Stomach (tissue), 4 donors: ENCODE results near the gene TRIM38.

Experiments
- CTCF ChIP-seq, 7 experiments: fragments of 450-650 bp in 4 of 7; fragments of 200-600 bp in 3 of 7; sonication (generic) in 3 of 7; IDR thresholded peaks; one replicate each; pipeline ENCODE4 v1.5.1; 2016 to 2019; ENCODE audit warnings: antibody characterized with exemption in 7 of 7, control low read depth in 2 of 7, mild to moderate bottlenecking in 1 of 7
- EP300 ChIP-seq: sonication (generic); formaldehyde crosslinking; IDR thresholded peaks from one replicate; pipeline ENCODE4 v1.6.1; 2017; ENCODE audit warnings: antibody characterized with exemption
- POLR2A ChIP-seq, 4 donors: fragments of 450-650 bp; IDR thresholded peaks; one replicate each; pipeline ENCODE4 v1.6.1; 2016; ENCODE audit warnings: antibody characterized with exemption in 4 of 4, control low read depth in 2 of 4, mild to moderate bottlenecking in 1 of 4, moderate library complexity in 1 of 4
- POLR2AphosphoS5 ChIP-seq, 3 donors: sonication (generic); formaldehyde crosslinking; IDR thresholded peaks; one replicate each; pipeline ENCODE4 v1.6.1; 2016; ENCODE audit warnings: antibody characterized with exemption in 3 of 3

GRCh38 chr6:25934156-25934555 lies 28.4 kb upstream of the TRIM38 start:
- TF ChIP-seq CTCF (IDR thresholded peaks at IDR 0.05) = no peak
- no peak for TF ChIP-seq POLR2AphosphoS5 (IDR thresholded peaks at IDR 0.05)
- no peak for TF ChIP-seq EP300
- TF ChIP-seq POLR2A (IDR thresholded peaks at IDR 0.05) = no peak
